KOPT-K1 (cell line): ENCODE results near the gene ANKAR.
"Not testable (repeated sequence)": the region's sequence is repeated elsewhere in the genome, so short reads cannot be mapped to it uniquely, and the experiment has no call there.

Experiments
- H3K27ac ChIP-seq: fragments of 200-600 bp; sonication (generic); 2 replicates; pipeline ENCODE4 v1.5.1; 2016; ENCODE audit warnings: antibody characterized with exemption, mild to moderate bottlenecking, low read depth, low read length; ENCODE audit not compliant: poor library complexity, severe bottlenecking
- H3K36me3 ChIP-seq: fragments of 200-600 bp; sonication (generic); 2 replicates; pipeline ENCODE4 v1.5.1; 2017; ENCODE audit warnings: antibody characterized with exemption, mild to moderate bottlenecking, low read length, moderate library complexity; ENCODE audit not compliant: insufficient read depth
- H3K9me3 ChIP-seq: fragments of 200-600 bp; sonication (generic); 2 replicates; pipeline ENCODE4 v1.5.1; 2017; ENCODE audit warnings: antibody characterized with exemption, low read length, mild to moderate bottlenecking; ENCODE audit not compliant: insufficient read depth, poor library complexity, severe bottlenecking

ANKAR gene

DNA sequence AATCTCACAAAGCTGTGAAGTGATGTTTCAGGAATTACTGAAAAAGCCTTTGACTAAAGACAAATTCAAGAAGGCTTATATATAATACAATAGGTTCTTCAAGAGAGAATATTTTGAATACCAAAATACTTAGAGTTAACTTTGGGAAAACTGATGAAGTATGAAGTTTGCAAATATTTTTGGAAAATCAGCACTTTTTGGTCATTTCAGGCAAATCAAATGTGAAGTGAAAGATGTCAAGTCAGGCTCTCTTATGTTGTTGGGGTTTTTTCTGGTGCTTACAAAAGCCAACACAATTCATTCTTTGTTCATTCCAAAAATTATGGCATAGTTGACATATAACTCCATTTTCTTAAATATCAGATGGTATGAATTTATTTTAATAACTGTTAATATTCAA is 27.9 kb upstream of the ANKAR start:
- H3K27ac ChIP-seq, result no peak overlapping the region
- H3K36me3 ChIP-seq, result no peaks in the 10 kb centered on the region
- H3K9me3 ChIP-seq, result no peaks in the 10 kb centered on the region

DNA sequence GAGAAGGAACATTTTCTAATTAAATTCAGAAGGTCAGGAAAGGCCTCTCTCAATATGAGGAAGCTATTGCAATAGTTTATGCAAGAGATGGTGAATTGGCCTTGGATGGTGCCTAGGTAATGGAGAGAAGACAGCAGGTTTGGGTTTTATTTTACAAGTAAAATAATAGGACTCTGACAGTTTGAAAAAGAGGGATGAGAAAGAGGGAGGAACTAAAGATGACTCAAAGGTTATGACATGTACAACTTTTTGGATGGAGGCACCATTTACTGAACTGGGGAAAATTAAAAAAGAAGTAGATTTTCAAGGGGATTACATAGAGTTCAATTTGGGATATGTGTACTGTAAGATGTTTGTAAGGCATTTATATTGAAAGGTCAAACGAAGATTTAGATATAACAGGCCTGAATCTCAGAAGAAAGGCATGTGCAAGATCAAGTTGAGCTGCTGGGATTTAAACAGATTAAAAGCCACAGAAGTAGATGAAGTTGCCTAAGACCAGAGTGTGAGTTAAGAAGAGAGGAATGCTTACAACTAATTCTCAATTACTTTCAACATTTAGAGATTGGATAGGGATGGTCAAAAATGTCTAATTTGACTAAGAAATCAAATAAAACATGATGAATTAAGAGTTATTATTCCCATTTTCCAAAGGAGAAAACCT is 25.5 kb upstream of the ANKAR start:
- H3K36me3 ChIP-seq, result no peaks in the 10 kb centered on the region
- peaks cover 9% of the 10 kb centered on the region for H3K9me3 ChIP-seq
- no peak overlapping the region for H3K27ac ChIP-seq

DNA sequence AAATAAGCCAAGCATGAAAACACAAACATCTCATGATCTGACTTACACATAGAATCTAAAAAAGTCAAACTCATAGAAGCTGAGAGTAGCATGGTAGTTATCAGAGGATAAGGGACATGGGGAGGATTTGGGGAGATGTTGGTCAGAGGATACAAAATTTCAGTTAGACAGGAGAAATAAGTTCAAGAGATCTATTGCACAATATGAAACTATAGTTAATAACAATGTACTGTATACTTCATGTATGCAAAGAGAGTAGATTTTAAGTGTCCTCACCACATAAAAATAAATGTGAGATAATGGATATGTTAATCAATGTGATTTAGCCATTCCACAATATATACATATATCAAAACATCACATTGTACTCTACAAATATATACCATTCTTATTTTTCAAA is 23.2 kb upstream of the ANKAR start:
- H3K9me3 ChIP-seq, result peaks cover 9% of the 10 kb centered on the region
- no peaks in the 10 kb centered on the region for H3K36me3 ChIP-seq
- H3K27ac ChIP-seq, result no peak overlapping the region

DNA sequence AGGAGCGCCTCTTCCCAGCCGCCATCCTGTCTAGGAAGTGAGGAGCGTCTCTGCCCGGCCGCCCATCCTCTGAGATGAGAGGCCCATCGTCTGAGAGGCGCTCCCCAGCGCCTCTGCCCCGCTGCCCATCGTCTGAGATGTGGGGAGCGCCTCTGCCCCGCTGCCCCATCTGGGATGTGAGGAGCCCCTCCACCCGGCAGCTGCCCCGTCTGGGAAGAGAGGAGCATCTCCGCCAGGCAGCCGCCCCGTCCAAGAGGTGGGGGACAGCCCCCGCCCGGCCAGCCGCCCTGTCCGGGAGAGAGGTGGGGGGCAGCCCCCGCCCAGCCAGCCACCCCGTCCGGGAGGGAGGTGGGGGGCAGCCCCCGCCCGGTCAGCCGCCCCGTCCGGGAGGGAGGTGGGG is 21.0 kb upstream of the ANKAR start:
- H3K27ac ChIP-seq, H3K9me3 ChIP-seq, H3K36me3 ChIP-seq: not testable (repeated sequence)

DNA sequence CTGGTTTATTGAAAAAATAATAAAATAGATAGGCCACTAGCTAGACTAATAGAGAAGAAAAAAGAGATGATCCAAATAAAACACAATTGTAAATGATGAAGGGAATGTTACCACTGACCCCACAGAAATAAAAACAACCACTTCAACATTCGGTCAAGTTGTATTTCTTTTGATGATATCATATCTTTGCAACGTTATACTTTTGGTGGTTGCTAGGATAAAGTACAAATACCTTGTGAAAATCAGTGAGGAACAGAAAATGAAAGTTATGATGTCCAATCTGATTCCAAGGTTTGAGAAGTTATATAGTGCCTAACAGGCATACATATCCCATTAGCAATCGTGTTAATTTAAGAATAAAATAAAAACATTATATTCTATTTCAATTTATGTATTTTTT is 19.8 kb upstream of the ANKAR start:
- Histone ChIP-seq H3K27ac (no peak overlapping the region), H3K36me3 (no peaks in the 10 kb centered on the region), H3K9me3 (peaks cover 9% of the 10 kb centered on the region)

DNA sequence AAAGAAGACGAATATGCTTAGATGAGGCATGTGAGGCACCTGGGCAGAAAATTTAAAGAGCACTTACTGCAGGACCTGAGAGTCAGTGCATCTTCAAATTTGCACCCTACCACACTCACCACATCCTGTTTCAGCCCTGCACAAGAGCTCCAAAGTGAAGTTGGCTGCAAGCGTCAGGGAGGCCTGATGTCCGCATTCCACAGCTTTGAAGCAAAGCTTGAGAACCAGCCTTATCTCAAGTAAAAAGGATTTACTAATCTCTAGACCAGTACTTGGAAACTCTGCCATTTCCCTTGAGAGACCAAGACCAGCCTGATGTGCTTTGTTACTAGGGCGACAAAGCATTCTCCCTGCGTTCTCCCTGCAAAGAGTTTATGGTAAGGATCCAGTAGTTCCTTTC is 16.6 kb upstream of the ANKAR start:
- H3K27ac ChIP-seq, result peak overlapping the region; percentile 63
- H3K9me3 ChIP-seq, result peaks cover 7% of the 10 kb centered on the region
- H3K36me3 ChIP-seq, result no peaks in the 10 kb centered on the region

DNA sequence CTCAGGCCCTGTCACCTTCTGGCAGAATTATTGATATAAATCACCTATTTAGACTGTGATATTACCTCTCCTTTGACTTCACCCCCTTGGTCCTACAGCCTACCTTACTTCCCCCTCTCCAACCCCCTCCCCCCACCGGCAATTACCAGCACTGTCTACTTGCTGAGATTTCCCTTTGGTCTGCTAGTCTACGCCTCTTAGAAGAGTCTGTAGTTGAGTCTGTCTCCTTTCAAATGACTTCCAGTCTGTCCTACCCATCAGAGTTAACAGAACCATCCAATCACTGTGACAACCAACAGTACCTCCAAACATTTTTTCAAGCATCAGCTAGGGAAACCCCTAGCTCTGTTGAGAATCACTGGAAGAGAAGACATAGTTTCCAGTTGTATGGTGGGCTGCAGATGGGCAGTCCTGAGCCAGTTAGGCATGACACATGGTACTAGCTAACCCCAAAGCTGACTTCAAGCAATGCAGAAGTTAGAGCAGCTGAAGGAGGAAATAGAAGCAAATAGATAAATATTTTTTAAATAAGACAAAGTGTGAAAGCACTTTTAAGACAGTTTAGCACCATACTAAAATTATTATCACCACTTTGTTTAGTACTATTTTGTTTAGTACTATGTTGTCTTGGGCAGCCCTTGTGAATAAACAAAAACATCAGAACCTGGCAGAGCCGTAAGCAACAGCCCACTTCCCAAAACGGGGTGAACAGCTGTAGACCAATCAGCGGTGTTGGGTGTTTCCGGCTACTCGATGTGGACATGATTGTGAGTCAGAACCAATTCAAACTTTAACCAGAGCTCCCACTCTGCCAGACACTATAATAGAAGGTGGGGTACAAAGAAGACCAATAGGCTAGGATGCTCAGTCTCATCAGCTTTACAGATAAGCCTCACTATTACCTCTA is 15.9 kb upstream of the ANKAR start:
- Histone ChIP-seq H3K9me3 (peaks cover under 1% of the 10 kb centered on the region), H3K36me3 (no peaks in the 10 kb centered on the region), H3K27ac (peak overlapping the region; percentile 63)

DNA sequence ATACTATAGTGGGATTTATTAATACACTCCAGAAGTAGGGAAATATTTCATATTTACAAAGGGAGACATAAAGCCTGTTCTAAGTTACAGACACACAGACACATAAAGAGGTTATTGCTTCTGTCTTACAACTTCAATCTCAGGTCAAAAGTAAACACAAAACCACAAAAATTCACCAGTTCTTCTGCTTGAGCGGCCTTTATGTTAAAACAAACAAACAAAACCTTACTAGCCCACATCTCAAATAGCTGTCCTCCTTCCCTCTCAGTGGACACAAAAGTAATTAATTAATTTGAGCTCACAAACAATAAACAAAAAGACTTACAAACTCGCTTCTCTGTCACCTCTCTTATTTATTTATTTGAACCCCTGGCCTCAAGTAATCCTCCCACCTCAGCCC is 14.7 kb upstream of the ANKAR start:
- no peak overlapping the region for H3K27ac ChIP-seq

DNA sequence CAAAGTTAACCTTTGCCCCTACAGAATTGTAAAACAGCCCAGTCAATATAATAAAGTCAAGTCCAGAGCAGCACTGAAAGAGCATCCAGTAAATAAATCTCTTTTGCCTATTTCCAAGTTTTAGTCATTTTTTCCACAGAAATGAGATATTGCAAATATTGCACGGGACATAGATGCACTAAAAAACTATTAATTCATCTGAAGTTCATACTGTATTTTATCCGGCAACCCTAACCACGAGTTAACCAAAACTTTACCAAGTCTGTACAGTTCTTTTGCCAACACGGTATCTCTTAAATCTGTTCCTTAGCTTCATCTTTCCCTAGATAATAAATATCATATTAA is 13.7 kb upstream of the ANKAR start:
- no peak overlapping the region for H3K27ac ChIP-seq

More for the DNA sequence above, 14.7 kb upstream of the ANKAR start:
- Histone ChIP-seq H3K9me3 (no peaks in the 10 kb centered on the region), H3K36me3 (peaks cover 6% of the 10 kb centered on the region)

DNA sequence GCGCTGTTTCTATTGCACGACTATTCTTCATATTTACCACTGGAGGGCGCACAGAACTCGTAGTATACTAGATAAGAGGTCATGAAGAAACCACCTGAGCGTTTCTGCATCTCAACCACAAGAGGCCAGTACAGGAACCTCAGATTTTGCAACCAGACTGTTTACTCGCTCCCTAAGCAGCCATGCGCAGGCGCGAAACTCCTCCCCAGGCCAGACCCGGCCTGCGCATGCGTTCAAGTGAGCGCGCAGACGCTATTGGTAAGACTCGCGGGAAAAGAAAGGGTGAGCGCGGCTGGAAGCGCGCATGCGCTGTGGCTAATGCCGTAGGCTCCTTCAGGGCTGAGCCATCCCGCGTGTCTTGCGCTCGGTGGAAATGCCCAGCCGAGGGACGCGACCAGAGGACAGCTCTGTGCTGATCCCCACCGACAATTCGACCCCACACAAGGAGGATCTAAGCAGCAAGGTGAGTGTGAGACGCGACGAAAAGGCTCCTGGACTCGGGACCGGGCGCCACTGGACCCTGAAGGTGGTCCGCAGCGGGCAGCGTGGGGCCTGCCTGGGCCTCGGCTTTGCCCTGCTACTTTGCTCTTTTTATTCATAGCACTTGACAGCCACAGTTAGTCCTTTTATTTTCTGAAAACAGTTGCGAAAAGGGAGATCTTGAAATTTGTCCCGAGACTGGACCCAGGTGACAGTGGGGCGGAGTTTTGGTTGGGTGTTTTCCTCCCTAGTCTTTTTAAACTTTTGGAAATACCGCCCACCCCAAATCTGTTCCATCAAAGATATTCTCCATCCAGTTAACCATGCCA is 13.1 kb upstream of the ANKAR start, which contains the start of gene ASNSD1:
TSS of gene ASNSD1 (plus strand) at position 312 of the 809 bp plus-strand sequence. CDS start 4,674 bp downstream, outside the sequence.
- peak within 1 kb of the TSS; percentile 77 for H3K27ac ChIP-seq

More for the DNA sequence above, 13.7 kb upstream of the ANKAR start:
- Histone ChIP-seq H3K36me3 (peaks cover 15% of the 10 kb centered on the region), H3K9me3 (no peaks in the 10 kb centered on the region)

DNA sequence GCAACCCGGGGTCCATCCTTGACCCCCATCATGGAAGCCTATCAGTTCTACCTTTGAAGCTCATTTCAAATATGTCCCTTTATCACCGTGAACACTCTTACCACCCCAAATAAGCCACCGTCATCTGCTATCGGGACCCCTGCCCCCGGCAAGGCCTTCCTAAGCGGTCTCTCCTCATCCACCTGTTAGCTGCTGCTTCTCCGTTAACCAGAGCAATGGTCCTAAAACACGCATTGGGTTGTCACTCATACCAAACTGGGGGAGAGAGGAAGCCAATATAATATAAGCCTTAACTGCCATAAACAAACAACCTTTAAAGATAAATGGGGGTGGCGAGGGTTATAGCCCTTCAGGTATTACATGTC is 12.5 kb upstream of the ANKAR start:
- no peaks in the 10 kb centered on the region for H3K9me3 ChIP-seq
- H3K27ac ChIP-seq, result peak overlapping the region; percentile 77
- H3K36me3 ChIP-seq, result peaks cover 27% of the 10 kb centered on the region

More for the DNA sequence above, 13.1 kb upstream of the ANKAR start, which contains the start of gene ASNSD1:
- H3K36me3 ChIP-seq, result peaks cover 21% of the 10 kb centered on the region
- H3K9me3 ChIP-seq, result no peaks in the 10 kb centered on the region

DNA sequence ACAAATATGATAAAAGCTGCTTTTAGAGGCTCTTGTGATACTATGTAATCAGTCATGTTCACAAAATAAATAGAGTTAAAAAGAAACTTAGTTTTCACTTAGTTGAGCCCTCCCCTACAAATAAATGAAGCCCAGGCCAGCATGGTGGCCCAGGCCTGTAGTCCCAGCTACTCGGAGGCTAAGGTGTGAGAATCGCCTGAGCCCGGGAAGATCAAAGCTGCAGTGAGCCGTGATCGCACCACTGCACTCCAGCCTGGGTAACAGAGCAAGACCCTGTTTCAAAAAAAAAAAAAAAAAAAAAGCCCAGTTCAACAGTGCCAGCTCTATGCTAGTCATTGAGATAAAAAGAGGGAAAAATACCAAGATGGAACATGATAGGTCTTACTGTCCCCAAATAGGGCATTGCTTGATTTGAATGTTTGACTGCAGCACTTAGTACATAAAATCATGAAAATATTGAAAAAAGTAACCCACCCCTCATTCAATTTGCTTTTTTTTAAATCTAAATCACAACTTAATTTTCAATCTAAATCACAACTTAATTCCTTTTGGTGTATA is 11.7 kb upstream of the ANKAR start:
- Histone ChIP-seq H3K36me3 (peaks cover 35% of the 10 kb centered on the region), H3K9me3 (no peaks in the 10 kb centered on the region), H3K27ac (peak overlapping the region; percentile 77)

DNA sequence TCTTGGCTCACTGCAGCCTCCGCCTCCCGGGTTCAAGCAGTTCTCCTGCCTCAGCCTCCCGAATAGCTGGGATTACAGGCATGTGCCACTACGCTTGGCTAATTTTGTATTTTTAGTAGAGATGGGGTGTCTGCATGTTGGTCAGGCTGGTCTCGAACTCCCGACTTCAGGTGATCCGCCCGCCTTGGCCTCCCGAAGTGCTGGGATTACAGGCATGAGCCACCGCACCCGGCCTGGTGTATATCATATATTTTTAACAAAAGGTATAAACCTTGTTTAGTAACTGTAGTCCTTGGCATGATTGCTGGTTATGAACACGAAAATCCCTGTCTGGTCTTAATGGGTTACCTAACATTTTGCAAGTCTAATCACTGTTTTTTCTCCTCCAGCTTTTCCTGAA is 11.2 kb upstream of the ANKAR start:
- peaks cover 41% of the 10 kb centered on the region for H3K36me3 ChIP-seq
- H3K27ac ChIP-seq, H3K9me3 ChIP-seq: not testable (repeated sequence)

DNA sequence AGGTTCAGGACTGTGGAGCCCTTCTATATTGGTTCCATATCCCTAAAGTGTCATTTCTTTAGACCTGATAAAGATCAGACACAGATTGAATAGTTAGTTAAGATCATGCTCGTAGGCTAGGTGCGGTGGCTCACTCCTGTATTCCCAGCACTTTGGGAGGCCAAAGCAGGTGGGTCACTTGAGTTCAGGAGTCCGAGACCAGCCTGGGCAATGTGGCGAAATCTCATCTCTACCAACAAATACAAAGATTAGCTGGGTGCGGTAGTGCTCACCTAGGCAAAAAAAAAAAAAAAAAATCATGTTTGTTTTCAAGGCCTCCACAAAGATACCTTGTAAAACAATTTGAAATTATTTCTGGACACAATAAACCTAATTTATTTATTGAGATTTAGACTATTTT is 4.6 kb upstream of the ANKAR start:
- peaks cover 99% of the 10 kb centered on the region for H3K36me3 ChIP-seq
- H3K9me3 ChIP-seq, result peaks cover 6% of the 10 kb centered on the region
- H3K27ac ChIP-seq, result no peak overlapping the region
